Measurements from ENCODE around the gene SRD5A3.

SRD5A3 gene

GRCh38 chr4:55393461-55394320 lies 47.6 kb downstream of the SRD5A3 start:
- Mint-ChIP-seq H3K27ac (no peak overlapping the region), H3K36me3 (ENCODE audit: low read depth) (no peaks in the 10 kb centered on the region), H3K4me3 (no peak overlapping the region), H3K4me1 (peaks cover 35% of the 10 kb centered on the region), H3K27me3 (ENCODE audit: low read depth, poor library complexity) (peaks cover 20% of the 10 kb centered on the region), H3K9me3 (no peaks in the 10 kb centered on the region)
- DNase-seq, result no peak
- TF ChIP-seq CTCF (IDR thresholded peaks at IDR 0.05), result no peak

- no peak for DNase-seq
- Mint-ChIP-seq H3K27me3 (ENCODE audit: low read depth, poor library complexity) (peaks cover 9% of the 10 kb centered on the region), H3K4me3 (peak overlapping the region; percentile 96), H3K36me3 (ENCODE audit: low read depth) (peaks cover 6% of the 10 kb centered on the region), H3K9me3 (no peaks in the 10 kb centered on the region), H3K4me1 (peaks cover 44% of the 10 kb centered on the region), H3K27ac (peak overlapping the region; percentile 96)
- no peak for TF ChIP-seq CTCF (IDR thresholded peaks at IDR 0.05)
These were observed 49.1 kb downstream of the SRD5A3 start for GRCh38 chr4:55395218-55395528.

- Mint-ChIP-seq H3K4me3 (peak within 1 kb of the TSS; percentile 96), H3K9me3 (no peaks in the 10 kb centered on the region), H3K27ac (peak within 1 kb of the TSS; percentile 96), H3K4me1 (peaks cover 44% of the 10 kb centered on the region), H3K27me3 (ENCODE audit: low read depth, poor library complexity) (peaks cover 8% of the 10 kb centered on the region), H3K36me3 (ENCODE audit: low read depth) (peaks cover 10% of the 10 kb centered on the region)
- TF ChIP-seq CTCF (IDR thresholded peaks at IDR 0.05), result no peak
- DNase-seq, result peak; percentile 89
These were observed 49.7 kb downstream of the SRD5A3 start, which contains the start of gene TMEM165 for GRCh38 chr4:55395529-55396307. TMEM165 (plus strand) TSS chr4:55395957; CDS start chr4:55396190, 233 bp downstream.

GRCh38 chr4:55396308-55397125 lies 50.5 kb downstream of the SRD5A3 start:
- peaks cover 8% of the 10 kb centered on the region for H3K27me3 Mint-ChIP-seq (ENCODE audit: low read depth, poor library complexity)
- H3K9me3 Mint-ChIP-seq, result no peaks in the 10 kb centered on the region
- H3K27ac Mint-ChIP-seq, result peak overlapping the region; percentile 88
- H3K4me1 Mint-ChIP-seq, result peaks cover 39% of the 10 kb centered on the region
- H3K4me3 Mint-ChIP-seq, result peak overlapping the region; percentile 96
- no peak for TF ChIP-seq CTCF (IDR thresholded peaks at IDR 0.05)
- peak; percentile 71 for DNase-seq
- peaks cover 18% of the 10 kb centered on the region for H3K36me3 Mint-ChIP-seq (ENCODE audit: low read depth)

GRCh38 chr4:55397126-55397436 lies 51.0 kb downstream of the SRD5A3 start:
- peak; percentile 11 for DNase-seq
- Mint-ChIP-seq H3K27me3 (ENCODE audit: low read depth, poor library complexity) (peaks cover 8% of the 10 kb centered on the region), H3K4me1 (peaks cover 38% of the 10 kb centered on the region), H3K9me3 (no peaks in the 10 kb centered on the region), H3K4me3 (peak overlapping the region; percentile 91), H3K27ac (peak overlapping the region; percentile 88), H3K36me3 (ENCODE audit: low read depth) (peaks cover 19% of the 10 kb centered on the region)
- TF ChIP-seq CTCF (IDR thresholded peaks at IDR 0.05), result no peak

Data from nephron progenitor cell (in vitro differentiated cells).